Neural progenitor cell (in vitro differentiated cells): ENCODE measurements around the gene RNF224.

ENCODE experiments used
- CTCF ChIP-seq: fragments of 200-600 bp; sonication (generic); IDR thresholded peaks from 2 replicates; pipeline ENCODE4 v1.5.1; 2017; ENCODE audit warnings: antibody characterized with exemption, mild to moderate bottlenecking
- EZH2 ChIP-seq: fragments of 200-600 bp; sonication (generic); IDR thresholded peaks from 2 replicates; pipeline ENCODE4 v1.6.1; 2017; ENCODE audit warnings: antibody characterized with exemption, mild to moderate bottlenecking, moderate library complexity

DNA sequence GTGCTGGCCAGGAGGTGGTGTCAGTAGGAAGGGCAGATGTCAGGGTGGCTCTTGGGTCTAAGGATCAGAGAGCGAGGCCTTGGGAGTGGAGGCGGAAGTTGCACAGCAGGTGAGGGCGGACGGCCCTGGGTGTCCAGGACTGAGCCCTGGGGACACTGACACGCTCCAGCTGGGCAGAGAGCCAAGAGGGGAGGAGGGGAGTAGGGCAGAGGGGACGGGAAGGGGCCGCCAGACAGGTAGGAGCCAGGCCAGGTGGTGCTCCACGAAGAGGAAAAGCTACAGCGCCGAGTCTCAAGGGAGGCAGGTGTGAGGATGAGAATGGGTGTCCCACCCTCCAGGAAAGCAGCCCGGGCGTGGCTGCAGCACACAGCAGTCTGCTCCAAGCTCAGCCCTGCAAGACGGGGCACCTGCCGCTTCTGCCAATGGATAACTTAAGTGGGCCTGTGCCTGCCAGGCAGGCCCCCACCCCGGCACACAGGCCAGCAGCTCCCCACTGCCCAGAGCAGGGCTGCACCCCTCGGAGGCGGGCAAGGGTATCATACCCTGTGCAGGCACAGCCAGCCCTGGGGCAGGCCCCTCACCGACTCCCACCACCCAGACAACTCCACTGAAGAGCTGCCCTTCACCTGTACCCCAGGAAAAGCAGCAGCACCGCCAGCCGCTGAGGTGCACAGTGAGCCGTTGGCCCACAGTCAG is 31.6 kb upstream of the RNF224 start:
- TF ChIP-seq CTCF = no peak
- no peak for TF ChIP-seq EZH2
